NCI-H524 (cell line): ENCODE measurements around the gene AKAP7.
"Not testable (repeated sequence)": the region's sequence is repeated elsewhere in the genome, so short reads cannot be mapped to it uniquely, and the experiment has no call there.

Experiments
- DNase-seq, 2 experiments: peaks; one replicate each; lab custom pipeline; 2025; lab: John Stamatoyannopoulos, UW

AKAP7 gene

DNA sequence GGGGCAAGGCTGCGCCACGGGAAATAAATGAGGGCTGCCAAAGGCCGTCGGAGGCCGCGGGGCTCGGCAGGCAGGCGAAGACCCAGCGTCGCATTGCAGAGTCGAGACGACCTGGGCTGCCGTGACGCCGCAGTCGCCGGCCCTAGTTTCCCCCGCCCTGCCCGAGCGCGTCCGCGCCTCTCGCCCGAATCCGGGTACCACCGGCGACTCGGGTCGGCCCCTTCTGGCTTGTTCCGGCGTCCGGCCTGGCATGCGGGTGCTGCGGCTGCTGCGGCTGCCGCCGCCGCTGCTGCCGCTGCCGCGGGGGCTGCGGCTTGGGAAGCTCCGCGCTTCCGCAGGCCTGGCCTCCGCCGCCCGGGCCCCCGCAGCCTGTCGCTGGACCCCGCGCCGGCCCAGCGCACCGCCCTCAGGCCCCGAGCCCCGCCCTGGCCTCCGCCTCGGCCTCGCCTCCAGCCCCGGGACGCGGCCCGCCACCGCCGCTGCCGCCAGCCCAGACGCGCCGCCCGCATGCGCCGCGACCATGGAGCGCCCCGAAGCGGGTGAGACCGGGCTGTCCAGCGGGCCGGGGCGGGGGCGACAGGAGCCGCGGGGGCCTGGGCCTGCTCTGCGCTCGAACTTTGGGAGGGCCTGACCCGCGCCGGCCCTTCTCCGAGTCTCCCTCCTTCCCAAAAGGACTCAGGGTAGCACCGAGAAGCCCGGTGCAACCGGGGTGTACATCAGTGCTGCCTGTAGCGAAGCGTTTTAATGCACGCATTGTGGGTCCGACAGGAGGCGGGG is at the start of gene AKAP7:
AKAP7 (plus strand) TSS at position 224 of the 777 bp plus-strand sequence; CDS start at position 521, 297 bp downstream.
- peak; percentile 47 to 63 for DNase-seq

DNA sequence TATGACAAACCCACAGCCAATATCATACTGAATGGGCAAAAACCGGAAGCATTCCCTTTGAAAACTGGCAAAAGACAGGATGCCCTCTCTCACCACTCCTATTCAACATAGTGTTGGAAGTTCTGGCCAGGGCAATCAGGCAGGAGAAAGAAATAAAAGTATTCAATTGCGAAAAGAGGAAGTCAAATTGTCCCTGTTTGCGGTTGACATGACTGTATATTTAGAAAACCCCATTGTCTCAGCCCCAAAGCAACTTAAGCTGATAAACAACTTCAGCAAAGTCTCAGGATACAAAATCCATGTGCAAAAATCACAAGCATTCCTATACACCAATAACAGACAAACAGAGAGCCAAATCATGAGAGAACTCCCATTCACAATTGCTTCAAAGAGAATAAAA is 44.9 kb upstream of the AKAP7 start:
- not testable (repeated sequence) for DNase-seq

DNA sequence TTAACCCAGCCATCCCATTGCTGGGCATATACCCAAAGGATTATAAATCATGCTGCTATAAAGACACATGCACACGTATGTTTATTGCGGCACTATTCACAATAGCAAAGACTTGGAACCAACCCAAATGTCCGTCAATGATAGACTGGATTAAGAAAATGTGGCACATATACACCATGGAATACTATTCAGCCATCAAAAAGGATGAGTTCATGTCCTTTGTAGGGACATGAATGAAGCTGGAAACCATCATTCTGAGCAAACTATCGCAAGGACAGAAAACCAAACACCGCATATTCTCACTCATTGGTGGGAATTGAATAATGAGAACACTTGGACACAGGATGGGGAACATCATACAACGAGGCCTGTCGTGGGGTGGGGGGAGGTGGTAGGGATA is 43.3 kb upstream of the AKAP7 start:
- DNase-seq = not testable (repeated sequence)

DNA sequence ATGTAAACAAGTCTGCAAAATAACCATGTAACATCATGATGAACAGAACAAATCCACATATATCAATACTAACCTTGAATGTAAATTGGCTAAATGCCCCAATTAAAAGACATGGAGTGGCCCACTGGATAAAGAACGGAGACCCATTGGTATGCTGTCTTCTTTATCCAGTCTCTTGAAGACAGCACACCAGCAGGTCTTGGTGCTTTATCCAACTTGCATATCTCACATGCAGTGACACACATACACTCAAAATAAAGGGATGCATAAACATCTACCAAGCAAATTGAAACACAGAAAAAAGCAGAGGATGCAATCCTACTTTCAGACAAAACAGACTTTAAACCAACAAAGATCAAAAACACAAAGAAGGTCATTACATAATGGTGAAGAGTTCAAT is 41.9 kb upstream of the AKAP7 start:
- no peak for DNase-seq

DNA sequence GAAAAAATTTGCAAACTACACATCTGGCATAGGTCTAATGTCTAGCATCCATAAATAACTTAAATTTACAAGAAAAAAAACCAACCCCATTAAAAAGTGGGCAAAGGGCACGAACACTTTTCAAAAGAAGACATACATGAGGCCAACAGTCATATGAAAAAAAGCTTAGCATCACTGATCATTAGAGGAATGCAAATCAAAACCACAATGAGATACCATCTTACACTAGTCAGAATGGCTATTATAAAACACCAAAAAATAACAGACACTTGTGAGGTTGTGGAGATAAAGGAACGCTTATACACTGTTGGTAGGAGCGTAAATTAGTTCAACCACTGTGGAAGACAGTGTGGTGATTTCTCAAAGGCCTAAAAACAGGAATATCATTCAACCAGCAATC is 38.5 kb upstream of the AKAP7 start:
- no peak for DNase-seq

DNA sequence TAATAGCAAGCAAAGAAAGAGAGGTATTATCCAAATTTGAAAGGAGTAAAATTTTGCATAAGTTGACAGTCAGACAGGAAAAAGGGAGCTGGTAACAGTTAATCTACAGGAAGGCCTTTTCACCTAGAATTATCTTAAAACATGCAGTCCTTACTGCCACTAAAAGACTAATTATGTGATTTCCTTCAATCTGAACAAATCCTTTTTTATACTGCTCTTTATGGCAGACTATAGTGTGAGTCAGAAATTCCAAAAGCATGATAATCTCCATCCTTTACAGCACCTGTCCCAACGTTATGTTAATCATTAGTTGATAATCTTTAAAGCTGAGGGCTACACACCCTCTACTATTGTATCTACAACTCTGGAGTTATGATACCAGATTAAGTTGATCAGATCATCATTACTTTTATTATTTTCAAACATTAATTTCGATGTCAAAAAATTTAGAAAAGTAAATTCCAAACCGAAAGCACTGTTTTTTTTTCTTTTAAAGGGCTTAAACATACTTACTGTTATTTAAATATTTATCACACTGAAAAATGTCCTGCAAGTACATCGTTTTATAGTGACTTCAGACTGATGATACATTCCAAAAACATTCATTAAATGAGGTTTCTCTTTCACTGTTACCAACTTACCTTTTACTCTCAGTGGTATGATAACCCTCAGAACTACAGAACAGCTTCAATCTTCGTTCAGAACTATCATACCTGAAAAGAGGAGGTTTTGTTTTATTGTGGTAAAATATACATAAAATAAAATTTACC is 33.2 kb upstream of the AKAP7 start:
- DNase-seq = peak in 1 of 2 experiments; percentile 16

DNA sequence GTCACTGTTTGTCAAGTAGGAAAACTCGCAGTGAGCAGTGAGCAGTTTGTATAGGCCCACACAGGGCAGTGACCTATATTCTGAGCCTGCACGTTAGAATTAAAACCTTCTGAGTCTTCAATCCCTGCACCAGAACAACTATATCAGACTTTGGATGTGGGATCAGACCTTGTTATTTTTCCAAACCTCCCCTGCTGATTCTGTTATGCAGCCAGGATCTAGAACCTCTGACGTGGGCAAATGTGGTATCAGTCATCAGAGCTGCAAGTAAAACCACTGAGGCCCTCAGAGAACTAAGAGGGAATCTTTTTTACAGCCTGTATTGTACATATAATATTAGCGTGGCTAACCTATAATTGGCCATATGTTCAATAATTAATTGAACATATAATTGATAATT is 32.0 kb upstream of the AKAP7 start:
- DNase-seq = no peak

DNA sequence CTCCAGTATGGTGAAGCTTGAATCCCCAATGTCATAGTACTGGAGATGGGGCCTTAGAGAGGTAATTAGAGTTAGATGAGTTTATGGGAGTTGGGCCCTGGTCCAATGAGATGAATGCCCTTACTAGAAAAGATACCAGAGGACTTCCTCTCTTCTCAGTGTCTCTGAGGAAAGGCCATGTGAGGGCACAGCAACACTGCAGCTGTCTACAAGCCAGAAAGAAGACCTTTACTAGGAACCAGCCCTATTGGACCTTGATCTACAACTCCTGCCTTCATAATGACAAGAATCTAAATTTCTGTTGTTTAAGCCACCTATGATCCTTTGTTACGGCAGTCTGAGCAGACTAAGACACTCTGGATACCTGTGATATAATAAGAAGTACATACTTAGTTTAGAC is 31.4 kb upstream of the AKAP7 start:
- no peak for DNase-seq

DNA sequence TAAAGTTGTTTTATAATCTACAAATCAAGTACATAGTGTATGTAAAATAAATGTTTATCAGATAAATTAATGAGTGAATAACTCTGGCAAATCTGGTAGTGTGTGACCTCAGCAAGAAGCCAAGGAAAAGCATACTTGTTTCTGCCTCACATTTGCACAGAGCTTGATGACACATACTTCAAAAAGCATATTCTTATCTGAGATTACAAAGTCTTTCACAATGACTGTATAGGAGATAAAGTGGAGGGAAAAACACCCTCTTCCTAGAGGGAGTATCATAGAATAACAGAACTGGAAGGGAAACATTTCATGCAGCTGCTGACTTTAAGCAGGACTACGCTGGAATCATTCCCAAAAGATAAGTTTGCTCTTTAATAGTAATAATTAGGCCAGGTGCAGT is 28.1 kb upstream of the AKAP7 start:
- peak in 1 of 2 experiments; percentile 27 for DNase-seq

DNA sequence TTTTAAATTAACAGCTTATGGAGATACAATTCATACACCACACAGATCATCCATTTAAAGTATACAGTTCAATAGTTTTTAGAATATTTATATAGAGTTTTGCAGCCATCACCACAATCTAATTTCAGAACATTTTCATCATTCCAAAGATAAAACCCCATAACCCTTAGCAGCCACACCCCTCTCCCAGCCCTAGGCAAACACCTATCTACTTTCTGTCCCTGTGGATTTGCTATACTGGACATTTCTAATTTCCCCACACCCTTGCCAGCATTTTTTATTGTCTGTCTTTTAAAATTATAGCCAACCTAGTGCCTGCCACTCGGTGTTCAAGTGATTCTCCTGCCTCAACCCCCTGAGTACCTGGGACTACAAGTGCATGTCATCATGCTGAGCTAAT is 23.0 kb upstream of the AKAP7 start:
- no peak for DNase-seq

DNA sequence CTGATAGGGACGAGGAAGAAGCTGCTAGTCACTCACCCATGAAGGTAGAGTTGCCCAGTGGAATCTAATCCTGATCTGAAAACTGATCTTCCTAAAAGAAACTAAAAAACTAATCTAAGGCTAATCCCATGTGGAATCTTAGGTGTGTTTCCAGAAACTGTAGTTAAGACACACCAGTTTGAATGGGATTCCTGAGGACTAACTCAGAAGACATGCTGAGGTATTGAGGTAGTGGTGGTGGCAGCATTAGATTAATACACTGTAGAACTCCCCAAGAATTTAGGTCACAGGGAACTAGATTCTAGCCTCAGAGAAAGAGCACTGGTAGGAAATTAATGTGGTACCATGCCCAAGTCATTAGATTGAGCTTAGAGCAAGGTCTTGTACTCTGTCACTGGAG is 19.6 kb upstream of the AKAP7 start:
- no peak for DNase-seq

DNA sequence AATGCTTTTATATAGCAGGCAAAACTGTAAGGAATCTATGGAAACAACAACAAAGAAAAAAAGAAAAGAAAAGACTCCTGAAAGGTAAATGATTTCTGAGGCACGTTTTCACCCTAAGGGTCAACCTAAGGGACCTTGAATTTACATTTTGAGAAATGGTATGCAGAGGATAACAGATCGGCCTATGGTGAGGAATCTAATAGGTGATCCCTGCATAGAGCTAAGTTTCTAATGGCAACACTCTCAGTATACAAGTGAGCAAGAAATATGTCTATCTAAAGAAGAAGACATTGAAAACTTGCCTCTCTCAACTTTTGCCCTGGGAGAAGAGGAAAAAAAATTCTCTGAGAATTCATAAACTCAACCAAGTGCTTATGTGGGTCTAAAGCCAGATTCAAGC is 18.9 kb upstream of the AKAP7 start:
- DNase-seq = no peak

DNA sequence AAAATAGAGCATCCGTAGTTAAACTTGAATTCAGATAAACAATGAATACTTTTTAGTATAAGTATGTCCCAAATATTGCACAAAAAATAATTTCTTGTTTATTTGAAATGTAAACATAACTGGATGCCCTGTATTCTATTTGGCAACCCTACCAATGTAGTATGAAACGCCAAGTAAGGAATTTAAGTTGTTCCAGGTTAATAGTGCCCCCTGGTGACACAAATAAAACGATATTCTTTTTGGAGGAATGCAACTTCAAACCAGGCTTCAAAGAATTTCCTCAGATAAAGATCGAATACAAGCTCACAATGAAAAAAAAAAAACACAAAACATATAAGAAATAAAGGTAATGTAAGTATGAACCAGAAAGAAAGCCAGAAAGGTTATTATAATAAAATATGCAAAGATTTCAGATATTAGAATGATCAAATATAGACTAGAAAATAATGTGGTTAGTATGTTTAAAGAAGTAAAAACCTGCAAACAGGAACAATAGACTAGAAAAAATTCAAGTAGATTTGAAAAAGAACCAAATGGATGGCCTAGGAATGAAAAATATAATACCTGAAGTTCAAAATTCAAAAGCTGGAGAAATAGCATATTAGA is 18.4 kb upstream of the AKAP7 start:
- peak; percentile 16 to 50 for DNase-seq

DNA sequence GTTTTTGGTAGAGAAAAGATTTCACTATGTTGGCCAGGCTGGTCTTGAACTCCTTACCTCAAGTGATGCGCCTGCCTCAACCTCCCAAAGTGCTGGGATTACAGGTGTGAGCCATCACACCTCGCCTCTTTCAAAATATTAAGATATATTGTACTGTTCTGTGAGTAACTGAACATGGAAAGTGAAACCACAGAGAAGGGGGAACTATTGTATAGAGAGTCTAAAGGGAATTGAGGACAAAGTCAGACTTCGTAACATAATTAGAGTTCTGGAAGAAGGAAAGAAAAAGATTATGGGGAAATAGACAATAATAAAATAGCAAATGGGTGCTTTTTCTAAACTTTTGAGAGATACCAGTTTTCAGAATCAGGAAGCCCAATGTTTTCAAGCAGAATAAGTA is 17.4 kb upstream of the AKAP7 start:
- no peak for DNase-seq

DNA sequence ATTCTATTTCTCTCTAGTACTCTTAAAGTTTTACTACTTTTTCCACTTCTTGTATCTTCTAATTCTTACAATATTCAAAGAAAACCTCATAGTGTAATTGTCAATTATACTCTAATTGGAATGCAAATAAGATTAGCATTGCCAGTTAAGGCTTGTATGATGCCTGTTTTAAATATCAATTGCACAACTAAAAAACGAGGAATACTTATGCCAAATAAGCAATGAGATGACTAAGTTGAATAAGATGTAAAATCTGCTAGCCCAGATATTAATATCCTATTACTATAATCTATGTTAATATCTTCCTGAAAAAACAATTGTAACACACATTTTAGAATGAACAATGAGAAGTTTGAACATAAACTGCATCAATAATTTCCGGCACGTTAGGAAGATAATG is 13.3 kb upstream of the AKAP7 start:
- no peak for DNase-seq

DNA sequence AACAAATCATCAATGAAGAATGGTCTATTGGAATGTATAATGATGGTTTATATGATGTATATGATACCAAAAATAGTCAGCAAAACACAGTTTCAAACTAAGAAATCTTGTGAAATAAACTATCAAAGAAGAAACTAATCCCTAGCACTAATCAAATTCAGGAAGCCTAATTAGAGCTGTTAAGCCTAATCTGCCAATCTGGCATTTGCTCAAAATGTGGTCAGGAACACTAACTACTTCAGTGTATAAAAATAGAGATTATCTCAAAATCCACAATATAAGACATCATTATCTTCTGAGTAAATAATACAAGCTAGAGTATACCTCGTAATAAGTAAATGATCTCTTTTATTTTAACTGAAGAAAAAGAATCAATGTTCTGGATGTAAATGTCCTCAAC is 12.8 kb upstream of the AKAP7 start:
- peak; percentile 41 to 81 for DNase-seq

DNA sequence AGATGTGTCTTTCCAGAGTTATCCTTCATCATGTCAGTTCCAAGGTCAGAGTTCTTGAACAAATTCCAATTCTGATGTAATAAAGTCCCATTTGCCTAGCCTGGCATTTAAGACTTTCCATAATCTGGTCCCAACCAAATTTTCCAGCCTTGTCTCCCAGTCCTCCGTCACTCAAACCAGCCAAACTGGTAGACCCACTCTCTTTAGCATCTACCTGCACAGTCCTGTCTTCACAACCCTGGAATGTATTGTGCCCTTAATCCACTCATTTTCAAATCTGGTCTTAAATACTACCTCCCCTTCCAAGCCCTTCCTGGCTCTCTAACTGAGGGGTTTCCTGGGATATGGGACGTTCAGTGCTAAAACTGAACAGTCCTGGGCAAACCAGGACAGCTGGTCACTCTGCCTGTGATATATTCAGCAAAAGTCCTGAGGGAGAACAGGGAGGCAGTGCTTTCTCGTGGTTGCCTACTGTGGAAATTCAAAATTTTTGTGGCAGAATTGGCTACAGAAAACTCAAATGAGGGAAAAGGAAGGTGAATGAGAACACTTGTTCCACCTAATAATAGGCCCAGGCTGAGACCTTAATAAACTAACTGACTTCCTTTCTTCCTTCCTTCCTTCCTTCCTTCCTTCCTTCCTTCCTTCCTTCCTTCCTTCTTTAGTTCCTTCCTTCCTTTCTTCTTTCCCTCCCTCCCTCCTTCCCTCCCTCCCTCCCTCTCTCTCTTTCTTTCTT is 10.8 kb upstream of the AKAP7 start:
- no peak for DNase-seq

DNA sequence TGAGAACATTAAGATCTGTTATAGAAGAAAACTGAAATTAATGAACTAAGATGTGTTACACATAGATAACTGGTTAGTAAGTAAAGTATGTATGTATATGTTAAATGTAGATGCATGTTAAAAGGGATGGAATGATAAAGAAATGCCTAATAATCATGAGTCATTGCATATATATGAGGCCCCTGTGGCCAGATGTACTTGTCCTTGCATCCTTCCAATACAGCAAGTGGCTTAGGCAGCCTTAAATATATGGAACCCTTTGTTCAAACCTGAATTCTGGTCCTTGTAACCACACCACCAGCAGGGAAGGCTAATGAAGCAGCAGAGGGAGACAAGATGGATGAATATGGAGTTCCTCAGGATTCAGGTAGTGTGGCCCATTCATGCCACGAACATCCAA is 9.8 kb upstream of the AKAP7 start:
- no peak for DNase-seq

DNA sequence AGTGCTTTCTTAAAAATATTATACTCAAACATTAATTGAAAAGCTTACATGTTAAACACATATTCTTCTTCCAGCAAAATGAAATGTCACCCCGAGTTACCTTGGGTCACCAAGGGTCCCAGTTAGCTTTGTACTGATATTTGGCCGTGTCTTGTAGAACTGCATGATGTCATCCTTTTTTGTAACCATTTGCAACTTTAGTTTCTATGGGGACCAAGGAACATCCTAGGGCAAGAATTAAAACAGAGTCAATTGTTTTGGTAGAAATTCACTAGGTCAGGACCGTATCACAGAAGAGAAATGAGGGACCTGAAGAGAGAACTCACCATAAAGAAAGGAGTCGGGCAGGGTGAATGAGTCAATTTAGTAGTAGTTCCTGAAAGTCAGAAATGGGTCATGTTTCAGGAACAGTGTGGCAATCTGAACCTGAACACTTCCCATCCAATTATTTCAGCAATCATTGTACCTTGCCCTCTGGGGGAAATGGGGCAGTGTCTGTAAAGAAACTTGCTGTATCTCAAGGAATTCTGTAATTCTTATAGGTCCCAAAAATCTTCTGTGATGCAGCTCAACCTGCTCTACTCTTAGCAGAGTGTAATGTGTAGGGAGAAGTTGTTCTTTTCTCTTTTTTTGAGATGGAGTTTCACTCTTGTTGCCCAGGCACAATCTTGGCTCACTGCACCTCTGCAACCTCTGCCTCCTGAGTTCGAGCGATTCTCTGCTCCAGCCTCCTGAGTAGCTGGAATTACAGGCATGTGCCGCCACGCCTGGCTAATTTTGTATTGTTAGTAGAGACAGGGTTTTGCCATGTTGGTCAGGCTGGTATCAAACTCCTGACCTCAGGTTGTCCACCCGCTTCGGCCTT is 5.3 kb upstream of the AKAP7 start:
- DNase-seq = no peak

DNA sequence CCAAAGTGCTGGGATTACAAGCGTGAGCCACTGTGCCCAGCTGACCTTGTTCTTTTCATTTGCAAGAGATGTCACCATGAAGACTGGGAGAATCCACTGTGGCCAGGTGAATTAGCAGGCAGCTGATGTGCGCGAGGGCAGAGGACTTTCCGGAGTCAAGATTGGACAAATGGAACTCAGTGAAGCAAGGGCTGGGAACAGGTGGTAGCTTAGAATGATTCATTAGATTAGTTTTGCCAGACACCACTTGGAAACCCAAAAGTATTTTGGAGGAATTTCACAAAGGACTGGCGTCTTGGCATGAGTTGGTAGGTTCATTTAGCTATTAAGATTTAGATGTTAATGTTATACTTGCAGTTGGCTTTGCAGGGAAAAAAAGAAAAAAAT is 4.7 kb upstream of the AKAP7 start:
- DNase-seq = no peak

DNA sequence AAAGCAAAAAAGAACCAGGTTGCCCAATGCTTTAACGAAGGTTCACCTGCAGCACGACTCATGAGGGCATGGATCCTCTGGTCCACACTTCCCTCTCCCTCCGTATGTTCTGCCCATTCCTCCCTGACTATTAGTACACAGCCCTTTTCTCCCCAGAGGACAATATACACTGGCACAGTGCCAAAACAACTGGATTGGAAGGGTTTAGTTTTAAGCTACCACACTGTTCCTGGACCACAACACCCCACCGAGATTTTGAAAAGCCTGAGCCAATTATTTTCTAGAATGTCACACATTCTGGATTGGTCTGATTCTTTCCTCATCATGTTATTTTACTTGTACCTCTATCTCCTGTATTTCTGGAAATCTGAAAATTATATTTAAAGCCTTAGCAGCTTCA is 2.9 kb upstream of the AKAP7 start:
- no peak for DNase-seq
